ENCODE data around the gene DOCK1.
A peak's percentile ranks its signal among the peaks of the same experiment; 100 is the strongest.

DOCK1 gene

GRCh38 chr10:127221281-127221680 lies 316.1 kb downstream of the DOCK1 start:
- no peak for DNase-seq (ENCODE audit: low read depth)

- DNase-seq (ENCODE audit: low read depth): no peak
Observed at GRCh38 chr10:127227027-127227426, 321.8 kb downstream of the DOCK1 start.

- DNase-seq (ENCODE audit: low read depth): no peak
Observed at GRCh38 chr10:127227663-127228062, 322.4 kb downstream of the DOCK1 start.

GRCh38 chr10:127228195-127228787 lies 323.1 kb downstream of the DOCK1 start:
- DNase-seq (ENCODE audit: low read depth): no peak

GRCh38 chr10:127234306-127234800 lies 329.1 kb downstream of the DOCK1 start:
- no peak for DNase-seq (ENCODE audit: low read depth)

- no peak for DNase-seq (ENCODE audit: low read depth)
Observed at GRCh38 chr10:127236266-127236665, 331.0 kb downstream of the DOCK1 start.

- no peak for DNase-seq (ENCODE audit: low read depth)
Observed at GRCh38 chr10:127242914-127243313, 337.7 kb downstream of the DOCK1 start.

GRCh38 chr10:127243490-127244272 lies 338.5 kb downstream of the DOCK1 start:
- peak; percentile 1 for DNase-seq (ENCODE audit: low read depth)

GRCh38 chr10:127245456-127245855 lies 340.2 kb downstream of the DOCK1 start:
- no peak for DNase-seq (ENCODE audit: low read depth)

- DNase-seq (ENCODE audit: low read depth): no peak
Observed at GRCh38 chr10:127250031-127250430, 344.8 kb downstream of the DOCK1 start.

GRCh38 chr10:127252818-127253217 lies 347.6 kb downstream of the DOCK1 start:
- DNase-seq (ENCODE audit: low read depth): no peak

- no peak for DNase-seq (ENCODE audit: low read depth)
Observed at GRCh38 chr10:127254276-127254675, 349.0 kb downstream of the DOCK1 start.

- DNase-seq (ENCODE audit: low read depth): no peak
Observed at GRCh38 chr10:127257395-127257794, 352.2 kb downstream of the DOCK1 start.

- DNase-seq (ENCODE audit: low read depth): no peak
Observed at GRCh38 chr10:127259347-127259746, 354.1 kb downstream of the DOCK1 start.

GRCh38 chr10:127262606-127263005 lies 357.4 kb downstream of the DOCK1 start:
- no peak for DNase-seq (ENCODE audit: low read depth)

GRCh38 chr10:127265288-127265687 lies 360.1 kb downstream of the DOCK1 start:
- DNase-seq (ENCODE audit: low read depth): no peak

- no peak for DNase-seq (ENCODE audit: low read depth)
Observed at GRCh38 chr10:127266431-127266830, 361.2 kb downstream of the DOCK1 start.

GRCh38 chr10:127267442-127267841 lies 362.2 kb downstream of the DOCK1 start:
- no peak for DNase-seq (ENCODE audit: low read depth)

GRCh38 chr10:127272076-127272475 lies 366.8 kb downstream of the DOCK1 start:
- DNase-seq (ENCODE audit: low read depth): no peak

GRCh38 chr10:127275272-127275671 lies 370.0 kb downstream of the DOCK1 start:
- DNase-seq (ENCODE audit: low read depth): no peak

- DNase-seq (ENCODE audit: low read depth): no peak
Observed at GRCh38 chr10:127275793-127276450, 370.7 kb downstream of the DOCK1 start.

- DNase-seq (ENCODE audit: low read depth): no peak
Observed at GRCh38 chr10:127276794-127277462, 371.7 kb downstream of the DOCK1 start.

All from HS-27A (cell line).